Thoracic aorta (tissue), 2 donors: ENCODE measurements around the gene PAK5. TPM values are rescaled to one million over a fixed set of nuclear protein-coding genes. Genes with fewer than 3 reads are reported as not detected.

Experiments used
- ATAC-seq: fragments of 150-250 bp; one replicate; pipeline ENCODE4 v1.8.0; 2017; ENCODE audit warnings: low read depth; ENCODE audit not compliant: insufficient number of reproducible peaks, low FRiP score
- DNase-seq: peaks from one replicate; pipeline ENCODE4 v3.0.0-alpha.2; 2020; ENCODE audit warnings: low spot score
- H3K27ac ChIP-seq, 2 donors: fragments of 200-600 bp; sonication (generic); 1 replicate in 1 of 2; 2 replicates in 1 of 2; pipeline ENCODE4 v1.5.1; 2016; ENCODE audit warnings: mild to moderate bottlenecking in 2 of 2, moderate library complexity in 2 of 2
- H3K27me3 ChIP-seq: fragments of 200-600 bp; sonication (generic); replicated peaks from 2 replicates; pipeline ENCODE4 v1.6.0; 2016; ENCODE audit warnings: mild to moderate bottlenecking; ENCODE audit not compliant: insufficient read depth
- H3K36me3 ChIP-seq: fragments of 200-600 bp; sonication (generic); one replicate; pipeline ENCODE4 v1.5.1; 2016
- H3K4me1 ChIP-seq, 2 donors: fragments of 200-600 bp; sonication (generic); 1 replicate in 1 of 2; 2 replicates in 1 of 2; pipeline versions ENCODE4 v1.5.1 to v1.6.0; 2016; ENCODE audit warnings: low read depth in 2 of 2, mild to moderate bottlenecking in 1 of 2; ENCODE audit not compliant: control insufficient read depth in 1 of 2
- H3K4me3 ChIP-seq: fragments of 200-600 bp; sonication (generic); 2 replicates; pipeline ENCODE4 v1.5.1; 2016; ENCODE audit warnings: mild to moderate bottlenecking
- H3K9me3 ChIP-seq: fragments of 200-600 bp; sonication (generic); 2 replicates; pipeline ENCODE4 v1.5.1; 2016
- CTCF ChIP-seq: fragments of 200-600 bp; sonication (generic); IDR thresholded peaks from one replicate; pipeline ENCODE4 v1.5.1; 2019; ENCODE audit warnings: antibody characterized with exemption
- total RNA-seq, 2 donors: library from RNA; depleted of rRNA; stranded (reverse); fragments of >200 nt; gene quantifications; one replicate each; pipeline versions ENCODE4 v1.1.0 to v1.2.3, GENCODE V29; 2016

The PAK5 gene
- total RNA-seq, 2 donors from 2014 or later, result not detected

- DNase-seq (no peak), ATAC-seq (no peak)
- TF ChIP-seq CTCF, result no peak
- no peak overlapping the region for H3K27ac ChIP-seq
- no peaks in the 10 kb centered on the region for H3K9me3 ChIP-seq
- H3K27me3 ChIP-seq, result no peaks in the 10 kb centered on the region
- H3K4me1 ChIP-seq, result peaks cover 8 to 27% of the 10 kb centered on the region in 2 donors
- H3K4me3 ChIP-seq, result no peak overlapping the region
- H3K36me3 ChIP-seq, result no peaks in the 10 kb centered on the region
Observed at GRCh38 chr20:9490161-9490560, 348.7 kb downstream of the PAK5 start.

- DNase-seq, result no peak
- Histone ChIP-seq H3K27ac (no peak overlapping the region), H3K27me3 (no peaks in the 10 kb centered on the region), H3K36me3 (no peaks in the 10 kb centered on the region), H3K4me1 (peaks cover 4 to 16% of the 10 kb centered on the region in 2 donors), H3K4me3 (no peak overlapping the region), H3K9me3 (no peaks in the 10 kb centered on the region)
- no peak for ATAC-seq
- TF ChIP-seq CTCF, result no peak
Observed at GRCh38 chr20:9488063-9488462, 350.8 kb downstream of the PAK5 start.

Other genes with a start within 250 kb of the PAK5 start
- 1 to 10 TPM in 1 of 2 donors, under 1 TPM in 1; 0.41 to 1.1 TPM for gene ANKEF1, start 195.9 kb upstream of the PAK5 start, total RNA-seq